GM19463 (cell line): ENCODE measurements around the gene INPP4A.

Experiments
- ATAC-seq: cut with Tn5 transposase; IDR thresholded peaks from one replicate; pipeline ENCODE4 v1.9.1; 2021; ENCODE audit warnings: mild to moderate bottlenecking, moderate library complexity; ENCODE audit not compliant: unreplicated experiment

Gene INPP4A

GRCh38 chr2:98537390-98538126 is 92.9 kb downstream of the INPP4A start:
- ATAC-seq = no peak

GRCh38 chr2:98538280-98539041 is 93.8 kb downstream of the INPP4A start:
- no peak for ATAC-seq

GRCh38 chr2:98539056-98539735 is 94.5 kb downstream of the INPP4A start:
- ATAC-seq = no peak

- ATAC-seq = no peak
These were observed 95.9 kb downstream of the INPP4A start for GRCh38 chr2:98540536-98540935.

GRCh38 chr2:98541489-98541888 is 96.8 kb downstream of the INPP4A start:
- ATAC-seq = peak; percentile 32

- peak; percentile 66 for ATAC-seq
These were observed 97.2 kb downstream of the INPP4A start for GRCh38 chr2:98541906-98542305.

GRCh38 chr2:98543214-98543613 is 98.6 kb downstream of the INPP4A start:
- no peak for ATAC-seq

GRCh38 chr2:98543842-98544241 is 99.2 kb downstream of the INPP4A start:
- no peak for ATAC-seq

- no peak for ATAC-seq
These were observed 100.9 kb downstream of the INPP4A start for GRCh38 chr2:98545591-98545990.

GRCh38 chr2:98546186-98546585 is 101.5 kb downstream of the INPP4A start:
- ATAC-seq = no peak

- ATAC-seq = no peak
These were observed 102.6 kb downstream of the INPP4A start for GRCh38 chr2:98547092-98547790.

GRCh38 chr2:98548920-98549818 is 104.5 kb downstream of the INPP4A start:
- ATAC-seq = peak; percentile 79

GRCh38 chr2:98550165-98550564 is 105.5 kb downstream of the INPP4A start:
- ATAC-seq = no peak

- ATAC-seq = no peak
These were observed 106.7 kb downstream of the INPP4A start for GRCh38 chr2:98551316-98551715.

GRCh38 chr2:98552499-98553179 is 108.0 kb downstream of the INPP4A start:
- no peak for ATAC-seq

- no peak for ATAC-seq
These were observed 109.6 kb downstream of the INPP4A start for GRCh38 chr2:98554116-98554861.

- ATAC-seq = no peak
These were observed 111.0 kb downstream of the INPP4A start for GRCh38 chr2:98555696-98556095.

- peak; percentile 87 for ATAC-seq
These were observed 111.8 kb downstream of the INPP4A start for GRCh38 chr2:98556344-98557033.
